GM19468 (cell line): ENCODE measurements around the gene ACOT12.
"Not testable (repeated sequence)": the region's sequence is repeated elsewhere in the genome, so short reads cannot be mapped to it uniquely, and the experiment has no call there.

Source experiments
- ATAC-seq: cut with Tn5 transposase; IDR thresholded peaks from one replicate; pipeline ENCODE4 v1.9.1; 2021; ENCODE audit warnings: mild to moderate bottlenecking, moderate library complexity, moderate number of reproducible peaks; ENCODE audit not compliant: unreplicated experiment; ENCODE audit errors: extremely low read depth

The ACOT12 gene

GRCh38 chr5:81353189-81353588 lies 40.7 kb downstream of the ACOT12 start:
- ATAC-seq: no peak

GRCh38 chr5:81350507-81350906 lies 43.4 kb downstream of the ACOT12 start:
- ATAC-seq: no peak

- ATAC-seq: no peak
Measured at GRCh38 chr5:81349161-81349560, 44.8 kb downstream of the ACOT12 start.

GRCh38 chr5:81345411-81346003 lies 48.4 kb downstream of the ACOT12 start:
- no peak for ATAC-seq

GRCh38 chr5:81344736-81345135 lies 49.2 kb downstream of the ACOT12 start:
- ATAC-seq: no peak

- ATAC-seq: not testable (repeated sequence)
Measured at GRCh38 chr5:81338213-81338612, 55.7 kb downstream of the ACOT12 start.

GRCh38 chr5:81337803-81338202 lies 56.1 kb downstream of the ACOT12 start:
- no peak for ATAC-seq

GRCh38 chr5:81336556-81336955 lies 57.4 kb downstream of the ACOT12 start:
- no peak for ATAC-seq

- no peak for ATAC-seq
Measured at GRCh38 chr5:81335946-81336345, 58.0 kb downstream of the ACOT12 start.

GRCh38 chr5:81334304-81335061 lies 59.5 kb downstream of the ACOT12 start:
- ATAC-seq: no peak

GRCh38 chr5:81326554-81326953 lies 67.4 kb downstream of the ACOT12 start:
- ATAC-seq: no peak

GRCh38 chr5:81317536-81317935 lies 76.4 kb downstream of the ACOT12 start:
- no peak for ATAC-seq

GRCh38 chr5:81316571-81316970 lies 77.4 kb downstream of the ACOT12 start:
- no peak for ATAC-seq

- no peak for ATAC-seq
Measured at GRCh38 chr5:81315830-81316229, 78.1 kb downstream of the ACOT12 start.

- ATAC-seq: no peak
Measured at GRCh38 chr5:81315336-81315735, 78.6 kb downstream of the ACOT12 start.

GRCh38 chr5:81314581-81314980 lies 79.4 kb downstream of the ACOT12 start:
- ATAC-seq: no peak

GRCh38 chr5:81313686-81314085 lies 80.2 kb downstream of the ACOT12 start:
- no peak for ATAC-seq

- ATAC-seq: no peak
Measured at GRCh38 chr5:81313278-81313677, 80.7 kb downstream of the ACOT12 start.

GRCh38 chr5:81310402-81311063 lies 83.4 kb downstream of the ACOT12 start:
- no peak for ATAC-seq

GRCh38 chr5:81308836-81309235 lies 85.1 kb downstream of the ACOT12 start:
- ATAC-seq: no peak

- no peak for ATAC-seq
Measured at GRCh38 chr5:81305785-81306184, 88.1 kb downstream of the ACOT12 start.
